HG02763 (cell line): ENCODE measurements around the gene MMRN2.

ENCODE experiments used
- ATAC-seq: cut with Tn5 transposase; IDR thresholded peaks from one replicate; pipeline ENCODE4 v1.9.1; 2021; ENCODE audit warnings: mild to moderate bottlenecking, moderate library complexity; ENCODE audit not compliant: unreplicated experiment

Gene MMRN2

DNA sequence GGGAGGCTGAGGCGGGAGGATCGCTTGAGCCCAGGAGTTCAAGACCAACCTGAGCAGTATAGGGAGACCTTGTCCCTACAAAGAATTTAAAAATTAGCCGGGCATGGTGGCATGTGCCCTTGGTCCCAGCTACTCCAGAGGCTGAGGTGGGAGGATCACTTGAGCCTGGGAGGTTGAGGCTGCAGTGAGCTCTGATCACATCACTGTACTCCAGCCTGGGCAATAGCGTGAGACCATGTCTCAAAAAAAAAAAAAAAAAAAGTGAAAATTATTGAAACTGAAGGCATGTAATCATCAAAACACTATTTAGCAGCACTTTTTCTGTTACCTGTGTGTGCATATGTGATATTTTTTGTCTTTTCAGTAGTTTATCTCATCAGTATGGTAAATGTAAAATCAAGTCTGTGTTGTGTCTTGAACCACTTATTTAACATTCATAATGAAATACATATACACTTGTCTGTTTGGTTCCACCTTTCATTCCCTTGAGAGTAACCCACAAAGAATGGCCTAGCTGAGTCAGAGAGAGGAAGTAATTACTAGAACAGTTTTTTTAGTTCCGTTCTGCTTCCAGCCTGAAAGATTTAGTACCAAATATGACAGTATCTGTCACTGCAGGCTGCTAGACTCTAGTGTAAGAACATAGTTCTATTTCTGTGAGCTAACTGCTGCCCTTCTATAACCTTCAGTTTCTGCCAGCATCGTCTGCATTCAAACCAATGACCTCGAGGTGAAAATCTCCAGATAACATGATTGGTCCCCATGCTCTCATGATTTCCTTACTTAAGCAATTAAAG lies 68.6 kb downstream of the MMRN2 start:
- ATAC-seq = peak; percentile 97
